AG09309 (cell line): Measurements from ENCODE around the gene SCYGR6.
"Not testable (repeated sequence)": the region's sequence is repeated elsewhere in the genome, so short reads cannot be mapped to it uniquely, and the experiment has no call there.

Source experiments
- DNase-seq: peaks from one replicate; pipeline ENCODE4 v3.0.0-alpha.2; 2010; ENCODE audit warnings: low read depth
- H3K4me3 ChIP-seq: 2 replicates; pipeline ENCODE4 v1.5.1; 2011; ENCODE audit warnings: mild to moderate bottlenecking, low read depth, low read length, moderate library complexity; ENCODE audit not compliant: control insufficient read depth
- TF ChIP-seq, protein P1 (sequence below): IDR thresholded peaks from 2 replicates; pipeline ENCODE4 v1.5.1; 2011; ENCODE audit warnings: mild to moderate bottlenecking, low read depth, low read length, inconsistent platforms; ENCODE audit not compliant: insufficient read depth, control insufficient read depth; ENCODE audit errors: missing control alignments

The SCYGR6 gene

DNA sequence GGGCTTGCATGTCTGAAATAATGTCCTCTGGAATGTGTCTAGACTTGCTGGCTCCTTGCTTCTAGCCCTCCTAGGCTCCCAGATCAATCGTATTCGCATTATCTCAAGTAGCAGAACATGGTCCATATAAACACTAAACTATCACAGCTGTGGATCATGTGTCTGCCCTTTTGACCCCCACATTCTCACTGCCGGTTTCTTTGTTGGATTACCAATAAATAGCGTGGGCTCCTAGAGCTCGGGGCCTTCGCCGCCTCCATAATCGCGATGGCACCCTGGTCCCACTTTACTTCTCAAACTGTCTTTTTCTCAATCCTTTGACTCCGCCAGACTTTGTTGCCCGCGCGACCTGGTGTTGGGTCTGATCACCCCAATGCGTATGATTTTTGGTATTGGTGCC, 14.8 kb upstream of the SCYGR6 start:
- no peak for DNase-seq
- H3K4me3 ChIP-seq, result no peak overlapping the region
- TF ChIP-seq, protein P1, sequence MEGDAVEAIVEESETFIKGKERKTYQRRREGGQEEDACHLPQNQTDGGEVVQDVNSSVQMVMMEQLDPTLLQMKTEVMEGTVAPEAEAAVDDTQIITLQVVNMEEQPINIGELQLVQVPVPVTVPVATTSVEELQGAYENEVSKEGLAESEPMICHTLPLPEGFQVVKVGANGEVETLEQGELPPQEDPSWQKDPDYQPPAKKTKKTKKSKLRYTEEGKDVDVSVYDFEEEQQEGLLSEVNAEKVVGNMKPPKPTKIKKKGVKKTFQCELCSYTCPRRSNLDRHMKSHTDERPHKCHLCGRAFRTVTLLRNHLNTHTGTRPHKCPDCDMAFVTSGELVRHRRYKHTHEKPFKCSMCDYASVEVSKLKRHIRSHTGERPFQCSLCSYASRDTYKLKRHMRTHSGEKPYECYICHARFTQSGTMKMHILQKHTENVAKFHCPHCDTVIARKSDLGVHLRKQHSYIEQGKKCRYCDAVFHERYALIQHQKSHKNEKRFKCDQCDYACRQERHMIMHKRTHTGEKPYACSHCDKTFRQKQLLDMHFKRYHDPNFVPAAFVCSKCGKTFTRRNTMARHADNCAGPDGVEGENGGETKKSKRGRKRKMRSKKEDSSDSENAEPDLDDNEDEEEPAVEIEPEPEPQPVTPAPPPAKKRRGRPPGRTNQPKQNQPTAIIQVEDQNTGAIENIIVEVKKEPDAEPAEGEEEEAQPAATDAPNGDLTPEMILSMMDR, result no peak

DNA sequence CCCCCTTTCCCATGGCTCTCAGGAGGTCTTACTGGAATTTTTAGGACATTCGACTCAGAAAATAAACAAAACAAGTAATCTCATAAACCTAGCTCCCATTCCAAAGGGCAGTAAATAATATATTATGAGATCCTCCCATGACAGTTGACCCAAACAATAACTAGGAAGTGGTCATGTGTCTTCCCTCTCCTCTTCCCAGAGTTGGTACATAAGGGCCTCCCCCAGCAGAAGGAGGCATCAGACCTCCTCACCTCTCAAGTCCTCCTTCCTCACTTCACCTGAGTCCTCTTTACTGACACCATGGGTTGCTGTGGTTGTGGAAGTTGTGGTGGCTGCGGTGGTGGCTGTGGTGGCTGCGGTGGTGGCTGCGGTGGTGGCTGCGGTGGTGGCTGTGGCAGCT, 3.5 kb upstream of the SCYGR6 start, which contains the start of gene SCYGR7:
Gene SCYGR7, plus strand, starts transcription at position 301 of the 400 bp plus-strand sequence. Its CDS starts 0 bp downstream, at position 301.
- DNase-seq, result no peak
- TF ChIP-seq, protein P1, result no peak
- no peak within 1 kb of the TSS for H3K4me3 ChIP-seq

DNA sequence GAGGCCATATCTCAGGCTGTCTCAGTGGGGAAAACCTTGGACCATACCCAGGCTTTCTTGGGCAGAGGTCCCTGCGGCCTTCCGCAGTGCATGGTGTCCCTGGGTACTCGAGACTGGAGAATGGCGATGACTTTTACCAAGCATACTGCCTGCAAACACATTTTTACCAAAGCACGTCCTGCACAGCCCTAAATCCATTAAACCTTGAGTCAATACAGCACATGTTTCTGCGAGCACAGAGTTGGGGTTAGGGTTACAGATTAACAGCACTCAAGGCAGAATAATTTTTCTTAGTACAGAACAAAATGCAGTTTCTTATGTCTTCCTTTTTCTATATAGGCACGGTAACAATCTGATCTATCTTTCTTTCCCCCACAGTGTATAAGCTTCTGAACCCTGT, 1.7 kb downstream of the SCYGR6 start:
- H3K4me3 ChIP-seq, DNase-seq: not testable (repeated sequence)

DNA sequence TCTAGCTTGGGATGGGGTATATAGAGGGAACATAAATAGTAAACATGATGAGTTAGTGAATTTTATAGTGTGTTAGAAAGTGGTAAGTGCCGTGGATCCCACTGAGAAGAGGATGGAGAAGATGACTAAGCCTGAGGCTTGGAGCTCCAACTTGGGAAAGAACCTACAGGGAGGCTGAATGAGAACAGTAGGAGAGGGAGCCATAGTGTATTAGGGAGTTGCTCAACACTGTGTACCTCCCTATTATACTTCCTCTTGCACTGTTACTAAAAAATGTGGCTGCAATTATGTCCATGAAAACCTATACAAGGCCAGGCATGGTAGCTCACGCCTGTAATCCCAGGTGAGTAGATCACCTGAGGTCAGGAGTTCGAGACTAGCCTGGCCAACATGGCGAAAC, 3.9 kb downstream of the SCYGR6 start:
- no peak overlapping the region for H3K4me3 ChIP-seq
- no peak for DNase-seq
- TF ChIP-seq, protein P1, result no peak

DNA sequence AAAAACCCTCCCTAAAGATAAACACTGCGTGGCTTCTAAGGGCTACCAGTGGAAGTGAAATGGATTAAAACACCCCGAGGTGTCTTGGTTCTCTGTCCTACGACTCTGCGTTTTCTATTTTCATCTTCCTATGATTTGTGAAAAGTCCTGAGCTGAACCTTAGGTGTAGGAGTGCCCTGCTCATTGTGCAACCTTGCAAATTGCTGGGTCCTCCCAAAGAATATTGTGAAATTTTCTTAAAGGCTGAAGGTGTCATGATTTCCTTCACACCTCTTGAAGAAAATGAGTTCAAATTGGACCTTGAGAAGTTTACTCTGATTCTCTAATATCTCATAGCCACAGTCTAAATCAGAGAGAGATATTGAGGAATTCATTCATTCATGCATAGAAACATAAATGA, 4.9 kb downstream of the SCYGR6 start:
- no peak overlapping the region for H3K4me3 ChIP-seq
- DNase-seq, result no peak
- TF ChIP-seq, protein P1, result no peak

DNA sequence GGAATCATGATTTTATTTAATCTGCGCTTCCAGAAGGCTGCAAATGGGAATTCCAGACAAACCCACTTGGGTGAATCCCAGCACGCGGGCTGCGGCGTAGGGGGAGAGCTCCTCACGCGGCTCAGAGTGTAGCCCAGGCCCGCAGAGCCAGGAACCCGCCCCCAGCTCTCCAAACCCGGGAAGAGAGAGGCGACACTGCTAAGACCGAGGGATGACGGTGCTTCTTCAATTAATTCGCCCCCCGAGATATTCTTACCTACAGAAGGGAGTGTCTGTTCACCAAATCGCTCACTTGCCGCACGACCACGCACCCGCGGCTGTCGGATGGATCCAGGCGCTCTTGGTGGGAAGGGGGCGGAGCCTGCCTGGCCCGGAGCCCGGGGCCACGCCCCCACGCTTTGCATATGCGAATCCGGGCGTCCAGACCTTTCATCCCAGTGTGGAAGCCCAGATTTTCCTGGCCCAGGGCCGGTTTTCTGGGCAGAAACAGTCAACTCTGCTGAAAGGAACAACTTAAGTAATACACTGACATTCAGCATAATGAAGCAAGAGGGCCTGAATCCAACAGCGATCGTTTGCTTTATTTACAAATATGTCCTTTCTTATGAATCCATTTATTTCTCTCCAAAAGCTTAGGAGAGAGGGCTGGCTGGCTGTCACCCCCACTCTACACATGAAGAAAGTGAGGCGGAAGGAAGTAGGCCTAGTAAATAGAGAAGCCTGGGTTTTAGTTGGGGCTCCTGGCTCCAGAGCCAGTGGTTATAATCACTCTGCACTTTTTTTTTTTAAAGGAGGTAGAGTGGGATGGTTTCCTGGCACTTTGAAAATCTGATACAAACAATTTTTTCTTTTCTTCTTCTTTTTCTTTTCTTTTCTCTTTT, 6.6 kb downstream of the SCYGR6 start, which contains the start of gene SLC19A3:
Gene SLC19A3, minus strand, starts transcription at position 342 of the 881 bp plus-strand sequence. CDS start 15,710 bp downstream, outside the sequence.
- H3K4me3 ChIP-seq, result peak within 1 kb of the TSS; percentile 44
- DNase-seq, result peak; percentile 32
- TF ChIP-seq, protein P1, result no peak

DNA sequence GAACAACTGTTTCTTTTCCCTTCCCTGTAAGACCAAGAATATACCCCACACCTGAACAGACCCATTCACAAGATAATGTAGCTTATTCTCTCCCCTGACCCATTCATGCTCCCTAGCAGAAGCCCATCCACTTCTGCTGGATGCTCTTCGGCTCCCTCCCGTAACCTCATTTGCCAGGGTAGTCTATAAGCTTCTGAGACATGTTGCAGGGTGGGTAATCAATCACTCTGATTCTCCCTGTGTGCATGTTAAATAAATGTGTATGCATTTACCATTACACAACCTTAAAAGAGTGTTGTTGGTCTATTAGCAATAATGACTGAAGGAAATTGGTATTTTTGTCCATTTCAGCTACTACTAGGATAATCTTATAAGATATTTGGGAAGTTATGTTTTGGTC, 8.1 kb downstream of the SCYGR6 start:
- TF ChIP-seq, protein P1, result no peak
- H3K4me3 ChIP-seq, result no peak overlapping the region
- DNase-seq, result no peak
